Myocyte (in vitro differentiated cells): Measurements from ENCODE around the gene EMID1. TPM values are rescaled to one million over a fixed set of nuclear protein-coding genes. Genes with fewer than 3 reads are reported as not detected.
A peak's percentile ranks its signal among the peaks of the same experiment; 100 is the strongest.
"Not testable (repeated sequence)": the region's sequence is repeated elsewhere in the genome, so short reads cannot be mapped to it uniquely, and the experiment has no call there.

Experiments
- DNase-seq: peaks from one replicate; pipeline ENCODE4 v3.0.0-alpha.2; 2012; ENCODE audit warnings: low read depth
- total RNA-seq: library from RNA; depleted of rRNA; stranded (reverse); fragments of >200 nt; gene quantifications from 2 replicates; pipeline ENCODE4 v1.2.3, GENCODE V29; 2014

The EMID1 gene
- total RNA-seq, 1 donor from 2014 or later = 2.3 TPM

GRCh38 chr22:29208879-29209623, 3.4 kb downstream of the EMID1 start:
- DNase-seq = no peak

DNA sequence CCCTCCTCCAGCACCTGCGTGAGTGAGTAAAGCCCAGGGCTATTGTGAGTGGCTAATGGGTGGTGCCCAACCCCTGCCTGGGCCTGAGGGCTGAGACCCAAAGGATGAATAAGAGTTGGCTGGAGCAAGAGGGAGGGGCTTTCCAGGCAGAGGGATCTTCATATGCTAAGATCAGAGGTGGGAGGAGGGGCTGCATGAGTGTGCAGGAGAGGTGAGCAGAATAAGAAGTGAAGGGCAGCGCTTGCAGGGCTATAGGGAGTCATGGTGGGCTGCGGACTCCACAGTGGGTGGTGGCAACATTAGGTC, 3.9 kb downstream of the EMID1 start:
- no peak for DNase-seq

- DNase-seq = no peak
These were observed 5.4 kb downstream of the EMID1 start for GRCh38 chr22:29211066-29211465.

- DNase-seq = no peak
These were observed 5.8 kb downstream of the EMID1 start for GRCh38 chr22:29211466-29211865.

DNA sequence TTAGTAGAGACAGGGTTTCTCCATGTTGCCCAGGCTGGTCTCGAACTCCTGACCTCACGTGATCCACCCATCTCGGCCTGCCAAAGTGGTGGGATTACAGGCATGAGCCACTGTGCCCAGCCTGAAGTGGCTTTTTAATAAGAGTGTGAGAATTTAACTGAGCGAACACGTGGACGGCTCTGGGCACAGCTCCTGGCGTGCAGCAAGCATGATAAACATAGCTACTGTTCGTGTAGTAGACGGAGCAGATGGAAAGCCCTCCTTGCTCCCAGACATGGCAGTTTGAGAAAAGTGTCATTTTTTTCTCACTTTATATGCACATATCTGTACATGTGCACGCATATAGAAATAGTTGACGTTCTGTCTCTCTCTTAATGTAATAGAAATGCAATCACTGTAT, 7.0 kb downstream of the EMID1 start:
- DNase-seq = no peak

- no peak for DNase-seq
These were observed 7.8 kb downstream of the EMID1 start for GRCh38 chr22:29213493-29213892.

- DNase-seq = no peak
These were observed 8.5 kb downstream of the EMID1 start for GRCh38 chr22:29214232-29214631.

- DNase-seq = no peak
These were observed 9.5 kb downstream of the EMID1 start for GRCh38 chr22:29215012-29215860.

- no peak for DNase-seq
These were observed 10.5 kb downstream of the EMID1 start for GRCh38 chr22:29216011-29216872.

GRCh38 chr22:29216873-29217666, 11.4 kb downstream of the EMID1 start:
- DNase-seq = peak; percentile 56

- DNase-seq = no peak
These were observed 12.4 kb downstream of the EMID1 start for GRCh38 chr22:29217827-29218757.

DNA sequence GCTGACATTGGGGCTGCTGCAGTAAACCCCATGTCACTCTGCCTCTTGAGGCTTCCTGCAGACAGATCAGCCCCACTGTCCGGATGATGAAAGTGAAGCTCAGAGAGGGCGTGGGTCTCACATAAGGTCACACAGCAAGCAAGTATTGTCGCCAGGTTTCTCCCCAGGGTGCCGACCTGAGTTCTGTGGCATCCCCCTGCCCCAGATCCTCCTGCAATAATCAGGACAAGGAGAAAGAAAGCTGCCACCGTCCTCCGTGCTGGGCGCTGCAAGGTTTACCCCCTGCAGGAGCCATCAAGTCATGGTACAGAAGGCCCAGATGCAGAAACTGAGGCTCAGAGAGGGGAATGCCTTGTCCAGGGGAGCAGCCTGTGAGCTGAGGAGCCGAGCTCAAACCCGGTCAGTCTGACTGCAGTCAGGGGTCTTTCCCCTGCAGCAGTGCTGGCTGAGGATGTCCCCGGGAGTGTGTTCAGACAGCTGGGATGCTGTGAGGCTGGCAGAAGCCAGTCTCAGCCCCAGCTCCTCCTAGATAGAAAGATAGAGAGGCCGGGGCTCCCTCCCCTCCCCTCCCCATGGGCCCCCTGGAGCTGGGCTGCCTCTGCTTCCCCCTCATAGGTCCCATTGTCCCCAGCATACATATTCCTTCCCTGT, 13.2 kb downstream of the EMID1 start:
- DNase-seq = no peak

GRCh38 chr22:29219409-29219782, 13.7 kb downstream of the EMID1 start:
- not testable (repeated sequence) for DNase-seq

- no peak for DNase-seq
These were observed 14.4 kb downstream of the EMID1 start for GRCh38 chr22:29219881-29220670.

GRCh38 chr22:29224121-29224858, 18.6 kb downstream of the EMID1 start:
- peak; percentile 21 for DNase-seq

- no peak for DNase-seq
These were observed 19.2 kb downstream of the EMID1 start for GRCh38 chr22:29224859-29225410.

- DNase-seq = peak; percentile 94
These were observed 19.9 kb downstream of the EMID1 start for GRCh38 chr22:29225422-29226090.
